GM21515 (cell line): ENCODE measurements around the gene CUTA.
A peak's percentile ranks its signal among the peaks of the same experiment; 100 is the strongest.
"Not testable (repeated sequence)": the region's sequence is repeated elsewhere in the genome, so short reads cannot be mapped to it uniquely, and the experiment has no call there.

Source experiments
- ATAC-seq: cut with Tn5 transposase; IDR thresholded peaks from one replicate; pipeline ENCODE4 v1.9.1; 2021; ENCODE audit not compliant: unreplicated experiment

Gene CUTA

DNA sequence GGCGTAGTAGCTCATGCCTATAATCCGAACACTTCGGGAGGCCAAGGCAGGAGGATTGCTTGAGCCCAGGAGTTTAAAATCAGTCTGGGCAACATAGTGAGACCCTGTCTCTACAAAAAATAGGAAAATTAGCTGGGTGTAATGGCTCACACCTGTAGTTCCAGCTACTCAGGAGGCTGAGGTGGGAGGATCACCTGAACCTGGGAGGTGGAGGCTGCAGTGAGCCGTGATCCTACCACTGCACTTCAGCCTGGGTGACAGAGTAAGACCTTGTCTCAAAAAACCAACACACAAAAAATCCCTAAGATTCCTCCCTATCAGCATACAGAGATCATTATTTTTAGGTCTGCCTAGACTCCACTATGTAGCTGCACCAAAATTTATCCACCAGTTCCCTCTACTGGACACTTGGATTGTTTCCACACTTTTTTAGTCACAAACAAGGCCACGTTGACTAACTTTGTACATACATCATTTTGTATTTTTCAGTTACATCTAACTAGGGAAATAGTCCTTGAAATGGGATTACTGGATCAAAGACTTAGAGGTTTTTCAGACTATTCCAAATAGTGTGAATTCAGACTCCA lies 10.7 kb downstream of the CUTA start:
- ATAC-seq = no peak

DNA sequence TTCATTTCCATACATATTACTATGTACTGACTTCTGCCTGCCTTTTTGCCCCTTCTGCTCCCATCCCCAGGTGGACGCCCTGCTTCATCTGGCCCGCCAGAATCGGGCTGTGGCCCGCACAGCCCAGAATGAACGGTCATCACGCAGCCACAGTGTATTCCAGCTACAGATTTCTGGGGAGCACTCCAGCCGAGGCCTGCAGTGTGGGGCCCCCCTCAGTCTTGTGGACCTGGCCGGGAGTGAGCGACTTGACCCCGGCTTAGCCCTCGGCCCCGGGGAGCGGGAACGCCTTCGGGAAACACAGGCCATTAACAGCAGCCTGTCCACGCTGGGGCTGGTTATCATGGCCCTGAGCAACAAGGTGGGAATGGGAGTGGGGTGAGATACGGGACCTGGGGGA lies 11.8 kb downstream of the CUTA start:
- no peak for ATAC-seq

DNA sequence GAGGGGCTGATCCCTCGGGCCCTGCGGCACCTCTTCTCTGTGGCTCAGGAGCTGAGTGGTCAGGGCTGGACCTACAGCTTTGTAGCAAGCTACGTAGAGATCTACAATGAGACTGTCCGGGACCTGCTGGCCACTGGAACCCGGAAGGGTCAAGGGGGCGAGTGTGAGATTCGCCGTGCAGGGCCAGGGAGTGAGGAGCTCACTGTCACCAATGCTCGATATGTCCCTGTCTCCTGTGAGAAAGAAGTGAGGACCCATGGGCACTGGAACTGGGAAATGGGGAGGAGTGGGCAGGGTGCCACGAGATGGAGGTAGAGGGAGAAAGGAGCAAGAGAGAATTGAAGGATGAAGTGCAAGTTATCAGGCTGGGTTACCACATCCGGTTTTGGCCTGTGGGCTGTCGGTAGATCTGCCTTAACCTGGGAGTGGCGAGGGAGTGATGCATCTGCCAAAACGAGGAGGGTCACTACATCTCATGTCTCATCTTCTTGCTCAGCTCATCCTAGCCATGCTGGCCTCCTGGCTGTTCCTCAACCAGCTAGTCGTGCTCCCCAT lies 12.4 kb downstream of the CUTA start:
- no peak for ATAC-seq

DNA sequence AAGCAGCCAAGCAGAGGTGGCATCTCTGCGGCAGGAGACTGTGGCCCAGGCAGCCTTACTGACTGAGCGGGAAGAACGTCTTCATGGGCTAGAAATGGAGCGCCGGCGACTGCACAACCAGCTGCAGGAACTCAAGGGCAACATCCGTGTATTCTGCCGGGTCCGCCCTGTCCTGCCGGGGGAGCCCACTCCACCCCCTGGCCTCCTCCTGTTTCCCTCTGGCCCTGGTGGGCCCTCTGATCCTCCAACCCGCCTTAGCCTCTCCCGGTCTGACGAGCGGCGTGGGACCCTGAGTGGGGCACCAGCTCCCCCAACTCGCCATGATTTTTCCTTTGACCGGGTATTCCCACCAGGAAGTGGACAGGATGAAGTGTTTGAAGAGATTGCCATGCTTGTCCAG lies 13.0 kb downstream of the CUTA start:
- ATAC-seq = no peak

DNA sequence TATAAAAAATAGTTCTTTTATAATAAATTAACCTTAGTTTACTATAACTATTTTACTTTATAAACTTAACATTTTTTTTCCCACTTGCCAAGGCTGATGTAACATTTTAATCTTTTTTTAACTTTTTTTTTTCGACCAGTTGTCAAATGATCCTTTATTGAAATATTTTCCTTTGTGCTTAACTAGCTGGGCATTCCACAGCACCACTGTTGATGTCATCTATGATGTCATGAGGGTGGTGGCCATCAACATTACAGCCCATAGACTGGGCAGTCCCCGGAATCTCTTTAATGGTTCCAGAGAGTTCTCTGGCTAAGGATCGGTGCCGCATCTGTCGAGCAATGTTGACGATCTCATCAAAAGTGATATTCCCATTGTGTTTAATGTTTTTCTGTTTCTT lies 18.0 kb downstream of the CUTA start:
- ATAC-seq = not testable (repeated sequence)

DNA sequence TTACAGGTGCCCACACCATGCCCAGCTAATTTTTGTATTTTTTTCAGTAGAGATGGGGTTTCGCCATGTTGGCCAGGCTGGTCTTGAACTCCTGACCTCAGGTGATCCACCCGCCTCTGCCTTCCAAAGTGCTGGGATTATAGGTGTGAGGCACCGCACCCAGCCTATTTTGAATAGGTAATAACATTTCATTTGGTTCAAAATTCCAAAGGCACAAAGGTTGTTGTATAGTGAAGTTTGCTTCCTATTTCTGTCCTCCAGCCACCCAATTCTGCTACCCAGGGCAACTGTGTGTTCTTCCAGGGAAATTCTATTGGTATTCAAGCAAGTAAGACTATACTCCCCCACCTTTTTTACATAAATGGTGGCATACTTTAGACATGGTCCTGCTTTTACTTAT lies 19.3 kb downstream of the CUTA start:
- ATAC-seq = not testable (repeated sequence)

DNA sequence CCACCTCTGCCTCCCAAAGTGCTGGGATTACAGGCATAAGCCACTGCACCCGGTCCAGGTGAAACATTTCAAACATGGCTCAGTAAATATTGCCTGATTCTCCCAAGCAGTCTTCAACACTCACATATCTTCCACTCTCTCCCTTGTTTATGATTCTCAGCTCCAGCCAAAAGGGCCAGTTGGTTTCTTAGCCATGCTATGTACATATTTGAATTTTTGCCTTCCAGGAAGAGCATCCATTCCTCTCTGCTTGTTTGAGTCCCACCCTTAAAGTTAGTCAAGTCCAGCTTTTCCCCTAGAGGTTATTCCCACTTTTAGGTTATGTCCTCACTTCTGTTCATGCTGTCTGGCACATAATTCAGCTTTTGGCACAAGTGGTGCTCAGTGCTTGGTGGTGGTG lies 20.4 kb downstream of the CUTA start:
- no peak for ATAC-seq

DNA sequence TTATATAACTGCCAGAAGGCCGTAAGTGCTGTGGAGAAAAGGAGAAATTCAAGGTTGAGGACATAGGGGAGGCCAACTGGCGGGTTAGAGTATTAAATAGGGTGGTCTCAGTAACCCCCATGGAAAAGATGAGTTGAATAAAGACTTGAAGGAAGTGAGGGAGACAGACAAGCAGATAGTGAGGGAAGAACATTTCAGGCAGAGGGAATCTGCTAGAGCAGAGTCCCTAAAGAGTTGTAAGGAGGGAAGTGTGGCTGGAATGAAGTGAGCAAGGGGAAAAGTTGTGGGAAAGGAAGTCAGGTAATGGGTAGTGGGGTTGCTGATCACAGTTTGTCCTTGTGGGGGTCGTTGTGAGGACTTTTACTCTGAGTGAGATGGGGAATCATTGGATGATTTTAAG lies 24.9 kb downstream of the CUTA start:
- ATAC-seq = no peak

DNA sequence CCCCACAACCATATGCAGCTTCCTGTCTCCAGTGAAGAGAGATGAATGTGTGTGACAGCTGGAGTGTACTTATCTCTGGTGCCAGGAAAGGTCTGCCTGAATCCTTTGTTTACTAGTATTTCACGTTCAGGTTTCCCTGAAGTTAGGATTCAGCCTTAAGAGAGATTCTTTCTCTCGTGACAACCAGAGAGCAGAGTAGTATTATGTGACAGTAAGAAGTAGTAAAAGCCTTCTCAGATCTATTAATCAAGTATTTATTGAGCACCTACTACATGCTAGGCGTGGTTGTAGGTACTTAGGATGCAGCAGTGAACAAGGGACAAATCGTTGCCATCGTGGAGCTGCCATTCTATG lies 25.3 kb downstream of the CUTA start:
- no peak for ATAC-seq

DNA sequence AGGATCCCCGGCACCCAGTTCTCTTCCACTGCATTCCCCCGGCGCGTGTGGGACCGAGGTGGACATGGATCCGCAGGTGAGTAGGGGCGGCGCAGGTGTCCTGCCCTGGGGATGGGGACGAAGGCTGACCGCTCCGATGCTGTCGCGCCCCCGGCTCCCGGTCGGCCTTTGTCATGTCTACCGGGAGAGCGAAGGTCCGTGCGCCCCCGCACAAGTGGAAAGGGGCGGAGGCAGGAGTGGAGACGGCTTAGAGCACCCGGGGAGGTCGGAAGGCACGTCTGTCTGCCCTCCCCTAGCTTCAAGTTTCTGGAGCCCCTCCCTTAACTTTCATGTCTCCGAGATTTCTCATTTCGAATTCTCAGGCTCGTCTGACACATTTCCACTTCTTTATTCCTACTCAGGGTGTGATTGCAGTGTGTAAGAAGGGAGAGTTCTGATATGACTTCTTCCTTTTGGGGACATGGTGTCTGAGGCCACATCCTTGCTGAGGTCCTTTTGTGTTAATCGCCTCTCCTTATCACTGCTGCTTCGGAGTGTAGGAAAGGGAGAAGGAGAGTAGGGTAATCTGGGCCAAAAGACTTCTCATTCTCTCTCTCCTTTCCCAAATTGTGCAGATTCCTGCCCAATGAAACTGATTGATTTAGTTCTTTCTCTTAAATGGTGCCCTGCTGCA lies 25.8 kb downstream of the CUTA start:
- ATAC-seq = peak; percentile 8

DNA sequence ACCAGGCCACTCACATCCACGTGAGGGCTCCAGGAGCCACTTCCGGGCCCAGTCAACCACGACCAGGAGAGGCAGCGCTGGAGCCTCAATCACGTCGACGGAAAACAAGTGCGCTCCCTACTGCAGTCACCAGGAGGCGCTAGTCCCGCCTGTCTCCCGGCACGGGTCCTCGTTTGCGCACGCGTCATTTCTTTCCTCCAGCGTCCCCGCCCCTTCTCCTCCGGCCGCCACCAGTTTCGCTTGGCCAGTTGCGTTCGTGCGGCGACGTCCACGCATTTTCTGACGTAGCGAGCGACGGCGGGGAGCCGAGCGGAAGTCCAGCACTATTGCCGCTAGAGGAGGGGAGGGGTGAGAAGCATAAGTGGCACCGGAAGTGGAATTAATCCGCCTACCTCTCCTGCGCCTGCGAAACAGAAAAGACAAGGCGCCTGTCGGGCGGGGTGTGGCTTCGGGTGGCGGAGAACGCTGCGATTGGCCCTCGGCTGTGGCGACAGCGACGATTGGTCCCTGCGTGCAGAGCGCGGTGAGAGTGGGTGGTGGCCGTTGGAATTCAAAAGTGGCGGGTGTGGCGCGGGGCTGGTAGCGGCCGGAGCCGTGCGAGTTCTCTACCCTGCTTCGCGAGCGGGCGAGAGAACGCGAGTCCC lies 26.5 kb downstream of the CUTA start, which contains the start of gene KIFC1:
TSS of gene KIFC1 (plus strand) at position 546 of the 644 bp plus-strand sequence. CDS start 163 bp downstream, outside the sequence.
- ATAC-seq = peak; percentile 80

DNA sequence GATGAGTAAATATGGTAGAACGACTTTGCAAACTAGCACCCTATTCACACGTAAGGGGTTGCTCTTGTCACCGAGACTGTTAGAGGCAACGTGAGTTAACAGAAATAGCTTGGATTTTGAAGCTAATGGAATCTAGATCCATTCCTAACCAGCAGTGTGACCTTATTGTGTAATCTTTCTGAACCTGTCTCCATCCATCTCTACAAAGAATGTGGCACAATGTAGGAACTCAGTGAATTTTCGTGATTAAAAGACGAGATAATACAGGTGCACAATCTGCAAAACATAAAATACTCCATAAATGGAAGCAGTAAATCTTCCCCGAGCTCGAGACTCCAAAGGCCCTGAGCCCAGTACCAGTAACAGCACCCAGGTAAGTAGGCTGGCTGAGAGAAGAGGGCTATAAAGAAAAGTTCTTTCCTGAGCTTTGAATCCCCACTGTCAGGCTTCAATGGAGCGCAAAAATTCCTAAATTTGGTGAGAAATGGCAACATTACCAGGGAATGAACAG lies 27.1 kb downstream of the CUTA start:
- no peak for ATAC-seq

DNA sequence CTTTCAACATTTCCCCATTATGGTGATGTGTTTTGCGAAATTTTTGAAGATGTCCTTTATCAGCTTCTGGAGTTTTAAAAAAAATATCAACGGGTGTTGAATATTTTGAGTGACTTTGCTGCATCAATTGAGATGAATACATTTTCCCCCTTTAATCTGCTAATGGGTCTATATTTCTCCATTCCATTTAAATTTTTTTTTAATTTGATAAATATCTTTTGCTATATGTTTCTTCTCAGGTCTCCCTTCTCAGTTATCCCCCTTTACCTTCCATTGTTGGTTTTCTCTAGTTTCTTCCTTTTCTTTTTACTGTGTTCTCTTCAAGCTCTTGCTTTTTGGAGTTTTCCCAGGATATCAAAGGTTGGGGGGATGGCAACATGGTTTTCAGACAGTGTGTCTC lies 27.7 kb downstream of the CUTA start:
- ATAC-seq = no peak

DNA sequence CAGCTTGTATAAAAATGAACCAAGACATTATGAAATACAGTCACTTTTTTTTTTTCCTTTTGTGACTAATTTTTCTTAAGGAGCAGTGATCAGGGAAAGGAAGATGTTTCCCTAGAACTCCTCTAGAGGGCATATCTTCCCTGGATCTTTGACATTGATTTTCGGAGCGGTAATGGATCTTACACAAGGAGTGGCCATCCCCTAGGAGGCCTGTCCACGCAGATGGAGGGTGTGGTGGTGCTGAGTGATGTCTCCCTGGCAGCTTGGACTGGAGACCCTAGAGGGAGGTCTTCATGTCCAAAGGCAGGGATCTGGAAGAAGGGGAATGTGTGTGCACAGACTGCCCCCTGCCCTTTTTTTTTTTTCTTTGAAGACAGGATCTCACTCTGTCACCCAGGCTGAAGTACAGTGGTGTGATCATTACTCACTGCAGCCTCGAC lies 33.3 kb downstream of the CUTA start:
- ATAC-seq = no peak

DNA sequence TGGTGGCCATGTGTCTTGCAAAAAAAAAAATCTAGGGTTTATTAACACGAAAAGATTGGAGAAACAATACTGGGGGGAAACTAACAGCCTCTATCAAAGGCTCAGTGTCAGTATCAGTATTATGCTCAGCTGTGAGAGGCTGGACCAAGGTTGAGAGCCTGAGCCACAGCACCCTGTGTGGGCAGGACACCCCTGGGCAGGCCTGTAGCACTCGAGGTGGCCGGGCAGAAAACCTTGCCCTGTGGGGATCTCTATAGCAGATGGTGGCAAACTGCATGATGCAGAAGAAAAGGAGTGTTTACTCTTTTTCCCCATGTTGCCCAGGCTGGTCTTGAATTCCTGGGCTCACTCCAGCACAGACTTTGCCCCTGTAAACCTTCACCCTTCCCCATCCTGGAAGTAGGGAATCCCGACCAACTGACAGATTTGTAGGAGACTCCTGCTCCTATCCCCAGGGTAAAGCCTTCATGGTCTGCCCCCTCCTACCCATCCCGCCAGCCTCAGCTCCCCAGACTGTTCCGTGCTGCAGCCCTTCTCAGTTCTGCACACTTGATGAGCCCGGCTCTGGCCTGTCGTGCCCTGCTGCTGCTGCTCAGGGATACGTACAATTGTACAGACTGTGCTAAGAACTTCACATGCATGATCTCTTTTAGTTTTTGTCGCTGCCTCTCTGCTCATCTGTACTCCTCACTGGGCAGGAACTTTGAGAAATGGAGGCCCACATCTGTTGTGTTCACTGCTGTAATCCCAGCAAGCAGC lies 34.3 kb downstream of the CUTA start:
- no peak for ATAC-seq

DNA sequence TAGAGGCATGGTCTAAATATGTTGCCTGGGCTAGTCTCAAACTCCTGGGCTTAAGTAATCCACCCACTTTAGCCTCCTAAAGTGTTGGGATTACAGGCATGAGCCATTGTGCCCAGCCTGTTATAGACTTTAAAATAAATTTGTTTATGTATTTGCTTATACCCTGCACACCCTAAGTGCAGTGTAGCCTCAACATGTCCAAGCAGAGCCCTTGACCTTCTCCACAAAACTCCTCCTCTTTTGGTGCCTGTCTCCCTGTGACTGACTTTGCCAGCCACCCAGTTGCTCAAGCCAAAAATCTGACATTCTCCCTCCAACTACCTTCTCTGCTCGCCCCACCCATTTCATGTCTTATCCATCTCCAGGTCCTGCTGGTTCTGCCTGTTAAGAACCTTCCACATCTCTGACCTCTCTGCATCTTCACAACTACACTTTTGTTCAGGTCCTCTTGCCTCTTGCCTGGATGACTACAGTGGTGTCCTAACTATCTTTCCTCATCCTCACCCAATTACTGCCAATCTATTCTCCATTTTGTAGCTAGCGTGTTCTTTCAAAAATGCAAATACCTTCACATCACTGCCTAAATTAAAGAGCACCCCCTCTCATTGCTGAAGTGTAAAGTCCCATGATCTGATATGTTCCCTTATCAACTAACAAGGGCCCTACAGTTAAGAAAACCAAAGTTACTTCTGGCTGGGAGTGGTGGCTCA lies 37.5 kb downstream of the CUTA start:
- no peak for ATAC-seq

DNA sequence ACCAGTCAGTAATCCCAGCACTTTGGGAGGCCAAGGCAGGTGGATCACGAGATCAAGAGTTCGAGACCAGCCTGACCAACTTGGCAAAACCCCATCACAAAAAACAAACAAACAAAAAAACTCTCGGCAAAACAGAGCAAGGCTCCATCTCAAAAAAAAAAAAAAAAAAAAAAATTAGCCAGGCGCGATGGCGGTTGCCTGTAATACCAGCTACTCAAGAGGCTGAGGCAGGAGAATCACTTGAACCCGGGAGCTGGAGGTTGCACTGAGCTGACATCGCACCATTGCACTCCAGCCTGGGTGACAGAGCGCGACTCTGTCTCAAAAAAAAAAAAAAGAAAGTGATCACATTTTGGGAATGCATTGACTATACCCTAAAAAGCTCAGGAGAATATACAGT lies 38.7 kb downstream of the CUTA start:
- not testable (repeated sequence) for ATAC-seq

DNA sequence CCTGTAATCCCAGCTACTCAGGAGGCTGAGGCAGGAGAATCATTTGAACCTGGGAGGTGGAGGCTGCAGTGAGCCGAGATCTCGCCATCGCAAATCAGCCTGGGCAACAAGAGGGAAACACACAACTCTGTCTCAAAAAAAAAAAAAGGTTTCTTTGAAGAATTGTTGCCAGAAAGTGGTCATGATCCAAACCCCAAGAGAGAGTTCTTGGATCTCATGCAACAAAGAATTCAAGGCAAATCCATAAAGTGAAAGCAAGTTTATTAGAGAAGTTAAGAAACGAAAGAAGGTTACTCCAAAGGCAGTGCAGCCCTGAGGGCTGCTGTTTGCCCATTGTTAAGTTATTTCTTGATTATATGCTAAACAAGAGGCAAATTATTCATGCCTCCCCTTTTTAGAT lies 40.7 kb downstream of the CUTA start:
- ATAC-seq = no peak

DNA sequence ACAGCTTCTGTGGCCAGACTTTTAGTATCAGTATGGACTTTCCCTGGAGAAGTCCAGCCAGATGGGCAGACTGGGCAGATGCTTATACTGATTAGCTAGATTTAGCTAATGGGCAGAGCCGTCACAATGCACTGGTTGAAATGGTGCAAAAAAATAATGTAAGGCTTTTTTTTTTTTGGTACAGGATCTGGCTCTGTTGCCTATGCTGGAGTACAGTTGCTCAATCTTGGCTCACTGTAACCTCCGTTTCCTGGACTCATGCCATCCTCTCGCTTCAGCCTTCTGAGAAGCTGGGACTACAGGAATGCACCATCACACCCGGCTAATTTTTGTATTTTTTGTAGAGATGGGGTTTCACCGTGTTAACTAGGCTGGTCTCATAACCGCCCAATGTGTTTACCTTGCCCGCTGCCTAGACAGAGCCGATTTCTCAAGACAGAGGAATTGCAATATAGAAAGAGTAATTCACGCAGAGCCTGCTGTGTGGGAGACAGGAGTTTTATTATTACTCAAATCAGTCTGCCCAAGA lies 42.7 kb downstream of the CUTA start:
- no peak for ATAC-seq
